GM18909 (cell line): ENCODE measurements around the gene SRC.

ENCODE experiments used
- ATAC-seq: cut with Tn5 transposase; IDR thresholded peaks from one replicate; pipeline ENCODE4 v1.9.1; 2021; ENCODE audit warnings: mild to moderate bottlenecking; ENCODE audit not compliant: unreplicated experiment, poor library complexity

The SRC gene

DNA sequence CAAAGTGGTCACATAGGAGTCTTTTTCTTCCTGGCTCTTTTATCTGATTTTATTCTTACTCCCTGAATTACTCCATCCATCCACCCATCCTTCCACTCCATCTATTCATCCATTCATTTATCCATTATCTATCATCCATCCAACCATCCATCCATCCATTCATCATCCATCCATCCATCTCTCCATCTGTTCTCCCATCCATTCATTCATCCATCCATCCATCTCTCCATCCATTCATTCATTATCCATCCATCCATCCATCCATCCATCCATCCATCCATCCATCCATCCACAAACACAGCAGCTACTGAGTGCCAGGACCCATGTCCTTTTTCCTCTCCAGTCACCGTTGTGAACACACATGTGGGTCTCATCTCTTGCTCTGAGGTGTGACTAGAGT, 96.6 kb downstream of the SRC start:
- no peak for ATAC-seq

DNA sequence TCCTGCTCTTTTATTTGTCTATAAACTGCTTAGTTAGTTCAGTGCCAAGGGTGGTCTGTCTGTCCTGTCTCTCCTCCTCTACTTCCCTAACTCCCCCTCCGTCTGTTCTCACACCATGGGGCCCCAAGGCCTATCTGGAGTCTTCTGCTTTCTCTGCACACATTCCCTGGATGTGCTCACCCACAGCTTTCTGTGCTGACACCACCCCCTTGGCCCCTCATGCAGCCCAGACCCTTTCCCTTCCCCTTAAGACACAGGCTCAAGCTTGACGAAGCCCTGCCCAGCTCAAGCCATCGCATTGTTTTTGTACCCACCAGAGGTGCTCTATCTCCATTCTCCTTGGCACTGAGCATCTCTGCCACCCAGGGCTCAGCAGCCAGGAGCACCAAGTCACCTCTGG, 97.0 kb downstream of the SRC start:
- ATAC-seq: no peak

DNA sequence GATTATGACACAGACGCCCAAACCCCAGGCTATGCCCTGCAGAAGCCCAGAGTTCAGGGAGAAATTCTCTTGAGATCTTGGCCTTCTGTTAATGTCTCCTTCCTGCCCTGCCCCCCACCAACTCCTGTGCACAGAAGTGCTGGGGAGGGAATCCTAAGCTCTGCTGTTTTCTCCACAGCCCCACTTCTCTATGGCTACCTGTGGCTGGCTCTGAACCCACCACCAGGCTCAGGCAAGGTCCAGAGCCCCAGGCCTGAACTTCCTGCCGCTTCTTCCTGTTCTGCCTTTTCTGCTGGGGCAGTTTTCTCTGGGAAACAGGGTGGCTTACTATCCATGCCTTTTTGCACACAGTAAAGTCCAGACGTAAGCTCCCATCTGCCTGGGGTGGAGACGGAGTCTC, 97.7 kb downstream of the SRC start:
- no peak for ATAC-seq

DNA sequence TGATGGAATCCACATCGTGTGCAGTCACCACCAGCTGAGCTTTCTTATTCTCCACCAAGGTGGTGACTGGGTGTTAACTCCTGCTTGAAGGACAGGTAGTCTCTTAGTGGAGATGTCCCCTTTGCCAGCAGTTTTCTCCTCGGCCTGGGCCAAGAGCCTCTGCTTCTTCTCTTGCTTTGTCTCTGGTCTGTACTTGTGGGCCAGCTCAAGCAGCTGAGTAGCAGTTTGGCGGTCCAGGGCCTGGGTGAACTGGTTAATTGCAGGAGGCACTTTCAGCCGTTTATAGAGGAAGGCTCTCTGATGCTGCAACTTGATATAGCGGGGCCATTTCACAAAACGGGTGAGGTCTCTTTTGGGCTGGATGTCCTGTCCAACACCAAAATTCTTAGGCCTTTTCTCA, 99.1 kb downstream of the SRC start:
- no peak for ATAC-seq

DNA sequence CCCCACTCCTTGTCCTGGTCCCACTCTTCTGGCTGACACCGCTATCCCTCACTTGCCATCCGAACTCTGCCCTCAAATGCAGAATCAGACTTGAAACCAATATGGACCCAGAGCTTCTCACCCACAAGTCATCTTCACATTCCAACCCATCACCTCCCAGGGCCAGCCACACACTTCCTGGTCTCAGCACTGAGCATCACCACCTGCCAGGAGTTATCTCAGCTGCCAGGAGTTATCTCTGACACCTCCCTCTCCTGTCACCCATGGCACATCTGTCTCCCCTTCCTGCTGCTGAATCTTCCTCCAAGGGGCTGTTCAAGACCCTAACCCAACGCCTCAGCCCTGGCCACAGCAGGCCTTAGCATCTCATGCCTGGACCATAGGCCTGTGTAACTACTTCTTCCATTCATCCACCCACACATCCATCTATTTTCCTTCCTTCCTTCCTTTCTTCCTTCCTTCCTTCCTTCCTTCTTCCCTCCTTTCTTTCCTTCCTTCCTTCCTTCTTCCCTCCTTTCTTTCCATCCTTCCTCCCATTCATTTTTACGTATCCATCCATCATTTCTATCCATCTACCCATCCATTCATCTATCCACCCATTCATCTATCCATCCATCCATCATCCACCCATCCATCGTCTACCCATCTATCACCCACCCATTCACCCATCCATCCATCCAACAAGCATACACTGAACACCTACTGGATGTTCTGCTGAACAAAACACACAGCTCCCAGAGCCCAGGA, 100.5 kb downstream of the SRC start:
- ATAC-seq: no peak

DNA sequence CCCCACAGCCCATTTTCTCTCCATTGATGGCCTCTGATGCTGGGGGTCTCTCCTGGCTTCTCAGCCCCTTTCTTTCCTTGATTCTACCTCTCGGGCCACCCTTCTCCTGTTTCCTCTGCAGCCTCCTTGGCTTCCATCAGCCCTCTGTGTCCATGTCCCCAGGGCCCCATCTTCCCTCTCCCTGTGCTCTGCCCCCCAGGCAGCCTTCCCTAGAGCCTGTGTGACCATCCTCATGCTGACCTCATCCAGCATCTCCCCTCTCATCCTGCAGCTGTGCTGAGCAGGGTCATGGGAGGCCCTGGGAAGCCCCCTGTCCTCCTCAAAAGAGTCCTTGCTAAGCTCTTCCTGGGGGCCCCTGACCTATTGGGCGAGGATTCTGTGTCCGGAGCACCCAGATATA, 101.7 kb downstream of the SRC start:
- no peak for ATAC-seq

DNA sequence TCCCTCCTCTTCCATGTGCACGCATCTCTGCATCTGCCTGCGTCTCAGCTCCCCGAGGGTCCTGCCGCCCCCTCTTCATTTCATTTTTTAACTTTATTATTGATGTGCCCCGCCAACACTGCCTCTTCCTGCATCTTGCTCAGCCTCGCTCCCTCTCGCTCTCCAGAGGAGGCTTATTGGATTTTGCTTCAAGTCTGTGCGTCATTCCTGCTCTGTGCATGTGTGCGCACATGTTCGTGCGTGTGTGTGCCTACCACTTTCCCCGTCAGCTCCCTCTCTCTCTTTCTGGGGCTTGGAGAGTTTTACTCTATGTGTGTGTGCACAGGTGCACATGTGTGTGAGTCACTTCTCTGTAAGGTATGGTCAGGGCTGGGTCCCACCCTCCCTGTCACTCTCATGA, 103.3 kb downstream of the SRC start:
- no peak for ATAC-seq

DNA sequence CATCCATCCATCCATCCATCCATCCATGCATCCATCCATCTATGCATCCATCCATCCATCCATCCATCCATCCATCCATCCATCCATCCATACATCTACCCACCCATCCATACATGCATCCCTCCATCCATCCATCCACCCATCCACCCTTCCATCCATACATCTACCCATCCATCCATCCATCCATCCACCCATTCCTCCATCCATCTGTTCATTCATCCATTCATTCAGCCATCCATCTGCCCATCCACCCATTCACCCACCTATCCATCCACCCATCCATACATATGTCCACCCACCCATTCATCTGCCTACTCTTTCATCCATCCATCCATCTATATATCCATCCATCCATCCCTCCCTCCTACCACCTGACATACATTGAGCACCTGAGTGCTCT, 104.4 kb downstream of the SRC start:
- ATAC-seq: no peak

DNA sequence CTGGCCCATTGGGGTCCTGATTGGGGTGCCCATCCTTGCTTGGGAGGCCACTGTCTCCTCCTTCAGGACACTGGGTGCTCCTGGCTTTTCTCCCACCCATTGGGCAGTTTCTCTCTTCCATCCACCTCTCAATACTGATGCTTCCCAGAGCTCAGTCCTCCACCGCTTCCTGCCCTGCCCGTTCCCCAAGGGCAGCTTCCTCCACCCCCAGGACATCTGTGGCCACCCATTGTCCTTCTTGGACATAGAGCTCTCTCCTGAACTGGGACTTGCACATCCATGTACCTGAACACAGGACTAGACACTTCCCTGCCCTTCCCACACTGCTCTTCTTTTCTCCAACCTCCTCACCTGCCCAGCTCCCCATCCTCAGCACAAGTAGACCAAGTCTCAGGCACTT, 105.7 kb downstream of the SRC start:
- no peak for ATAC-seq

DNA sequence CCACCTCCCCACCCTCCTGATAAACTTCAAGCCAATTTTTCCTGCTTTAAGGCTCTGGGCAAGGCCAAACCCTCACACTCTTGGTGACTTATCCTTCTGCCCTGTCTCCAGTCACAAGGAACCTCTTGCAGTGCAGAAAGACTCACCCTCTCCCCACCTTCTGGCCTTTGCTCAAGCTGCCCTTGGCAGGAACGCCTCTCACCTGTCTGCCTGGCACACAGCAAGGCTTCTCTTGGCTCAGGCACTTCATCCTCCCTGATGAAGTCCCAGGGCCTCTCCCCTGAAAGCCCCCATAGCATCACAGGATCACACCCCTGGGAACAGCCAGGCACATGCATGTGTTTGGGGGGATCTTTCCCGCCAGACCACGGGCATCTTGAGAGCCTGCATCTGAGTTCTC, 106.3 kb downstream of the SRC start:
- ATAC-seq: no peak

DNA sequence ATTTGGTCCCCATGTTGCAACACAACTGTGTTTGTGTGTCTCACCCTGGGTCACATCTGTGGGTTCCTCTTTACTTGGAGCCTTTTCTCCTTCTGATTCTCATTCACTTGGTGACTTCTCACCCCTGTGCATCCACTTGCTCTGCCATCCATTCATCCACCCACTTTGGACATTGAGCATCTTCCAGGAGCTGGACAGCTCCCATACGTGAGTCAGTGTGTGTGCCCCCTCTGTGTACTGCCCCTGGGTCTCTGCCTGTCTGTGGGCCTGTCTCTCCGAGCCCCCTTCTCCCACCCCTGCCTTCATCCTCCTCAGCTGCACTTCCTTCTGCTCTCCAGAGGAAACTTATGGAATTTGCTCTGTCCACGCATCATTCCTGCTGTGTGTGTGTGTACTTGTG, 107.3 kb downstream of the SRC start:
- ATAC-seq: no peak

DNA sequence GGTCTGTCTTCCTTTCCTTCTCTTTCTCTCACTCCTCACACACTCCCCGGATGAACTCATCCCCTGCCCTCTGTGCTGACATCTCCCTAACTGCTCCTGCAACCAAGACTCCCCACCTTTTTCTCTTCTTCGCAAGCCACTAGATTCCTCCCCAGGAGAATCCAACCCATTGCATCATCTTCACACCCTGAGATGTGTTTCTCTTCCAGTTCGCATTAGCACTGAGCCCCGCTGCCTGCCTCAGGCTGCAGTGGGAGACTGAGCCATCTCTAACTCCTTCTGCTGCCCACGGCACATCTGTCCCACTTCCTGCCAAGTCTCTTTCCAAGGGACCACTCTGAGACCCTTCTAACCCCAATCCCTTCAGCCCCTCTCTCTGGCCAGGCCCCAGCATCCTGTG, 107.9 kb downstream of the SRC start:
- no peak for ATAC-seq

DNA sequence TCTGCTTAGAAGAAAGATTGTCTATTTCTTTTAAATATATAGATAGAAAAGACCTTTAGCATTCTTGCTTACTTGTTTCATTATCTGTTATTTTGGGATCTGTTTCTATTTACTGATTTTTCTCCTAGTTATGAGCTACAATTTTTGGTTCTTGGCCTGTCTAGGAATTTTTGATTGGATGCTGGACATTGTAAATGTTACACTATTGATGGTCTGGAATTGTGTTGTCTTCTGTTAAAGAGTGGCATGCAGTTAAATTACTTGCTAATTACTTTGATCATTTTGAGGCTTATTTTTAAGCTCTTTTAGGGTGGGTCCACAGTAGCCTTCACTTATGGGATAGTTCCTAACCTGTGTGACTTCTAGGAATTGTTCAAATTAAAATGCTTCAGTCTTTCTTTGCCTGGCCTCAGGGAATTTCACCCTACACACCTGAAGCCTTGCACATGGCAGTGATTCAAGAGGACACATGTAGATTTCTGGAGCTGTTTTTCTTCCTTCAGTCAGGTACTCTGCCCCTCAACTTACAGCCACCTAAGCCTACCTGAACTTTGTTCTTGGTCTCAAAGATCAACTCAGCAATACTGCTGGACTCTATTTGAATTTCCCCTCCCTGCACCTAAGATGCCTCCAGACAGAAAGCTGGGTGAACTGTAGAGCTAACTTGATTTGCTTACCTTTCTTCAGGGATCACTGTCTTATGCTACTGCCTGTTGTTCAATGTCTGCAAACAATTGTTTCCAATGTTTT, 108.9 kb downstream of the SRC start:
- ATAC-seq: no peak
